Kidney epithelial cell (primary cell): Measurements from ENCODE around the gene PLA2G4F. TPM values are rescaled to one million over a fixed set of nuclear protein-coding genes. Genes with fewer than 3 reads are reported as not detected.

ENCODE experiments used
- DNase-seq: peaks from one replicate; pipeline ENCODE4 v3.0.0-alpha.2; 2010; ENCODE audit warnings: low read depth
- H3K27me3 ChIP-seq: 2 replicates; pipeline ENCODE4 v1.6.0; 2011; ENCODE audit warnings: low read length; ENCODE audit not compliant: control insufficient read depth, insufficient read depth
- H3K36me3 ChIP-seq: 2 replicates; pipeline ENCODE4 v1.5.1; 2011; ENCODE audit warnings: low read length; ENCODE audit not compliant: control insufficient read depth, insufficient read depth
- H3K4me3 ChIP-seq: 2 replicates; pipeline ENCODE4 v1.5.1; 2011; ENCODE audit warnings: low read depth, mild to moderate bottlenecking, control low read depth, low read length
- CTCF ChIP-seq: IDR thresholded peaks from 2 replicates; pipeline ENCODE4 v1.5.1; 2011; ENCODE audit warnings: mild to moderate bottlenecking, moderate library complexity, low read length, control low read depth, inconsistent platforms; ENCODE audit not compliant: insufficient read depth, poor library complexity, severe bottlenecking
- total RNA-seq: library from RNA; depleted of rRNA; stranded (reverse); fragments of >200 nt; gene quantifications from 2 replicates; pipeline ENCODE4 v1.2.3, GENCODE V29; 2015

Gene PLA2G4F
- total RNA-seq, 1 donor from 2014 or later: 0.84 TPM

GRCh38 chr15:42163947-42164550 is 7.6 kb upstream of the PLA2G4F start:
- Histone ChIP-seq H3K36me3 (peaks cover 11% of the 10 kb centered on the region), H3K4me3 (no peak overlapping the region), H3K27me3 (no peaks in the 10 kb centered on the region)
- DNase-seq: no peak
- TF ChIP-seq CTCF: no peak

GRCh38 chr15:42163291-42163690 is 6.9 kb upstream of the PLA2G4F start:
- no peak for TF ChIP-seq CTCF
- Histone ChIP-seq H3K27me3 (no peaks in the 10 kb centered on the region), H3K36me3 (peaks cover 11% of the 10 kb centered on the region), H3K4me3 (no peak overlapping the region)
- DNase-seq: no peak

DNA sequence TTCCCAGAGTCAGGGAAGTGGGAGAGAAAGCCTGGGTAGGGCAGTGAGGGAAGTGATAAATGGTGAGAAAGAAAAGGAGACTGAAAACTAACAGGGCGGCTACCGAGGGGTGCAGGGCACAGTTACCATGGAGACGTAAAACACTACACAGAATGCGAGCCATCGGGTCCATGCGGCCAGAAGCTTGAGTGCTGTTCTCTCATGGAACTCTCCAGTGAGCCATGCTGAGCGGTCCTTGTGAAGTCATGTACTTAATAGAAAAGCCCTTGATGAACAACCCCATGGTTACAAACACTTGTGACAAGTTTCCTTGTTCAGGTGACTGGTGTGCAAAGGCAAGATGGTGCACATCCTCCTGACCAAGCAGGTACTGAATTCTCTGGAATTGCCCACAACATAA is 3.7 kb upstream of the PLA2G4F start:
- no peak for DNase-seq
- peaks cover 3% of the 10 kb centered on the region for H3K27me3 ChIP-seq
- H3K4me3 ChIP-seq: no peak overlapping the region
- TF ChIP-seq CTCF: no peak
- peaks cover 6% of the 10 kb centered on the region for H3K36me3 ChIP-seq

DNA sequence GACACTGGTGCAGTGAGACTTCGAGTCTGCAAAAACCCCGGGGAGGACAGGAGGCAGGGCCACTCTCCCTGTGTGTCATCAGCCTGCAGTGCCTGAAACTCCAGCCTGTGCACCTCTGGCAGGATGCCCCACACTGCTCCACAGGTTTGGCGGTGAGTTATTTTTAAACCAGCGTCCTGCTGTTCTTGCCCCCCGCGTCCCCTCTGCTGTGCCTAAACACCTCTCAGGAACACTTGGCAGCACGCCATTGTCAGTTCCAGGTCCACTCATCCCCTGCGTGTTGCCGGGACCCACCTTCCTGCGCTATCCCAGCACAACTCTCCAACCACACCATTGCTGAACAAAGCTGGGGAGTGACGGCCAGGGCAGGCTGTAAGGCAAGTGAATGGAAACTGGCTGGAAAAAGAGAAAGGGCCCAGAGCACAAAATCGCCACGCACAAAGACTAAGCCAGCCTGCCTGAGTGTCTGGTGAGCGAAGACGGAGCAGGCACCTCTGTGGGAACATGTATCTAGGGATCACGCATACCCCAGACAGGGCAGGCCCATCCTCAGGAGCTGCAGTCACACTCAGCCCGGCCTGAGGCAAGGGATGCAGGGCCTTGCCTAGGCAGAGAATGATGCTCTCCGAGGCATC is 3.1 kb upstream of the PLA2G4F start:
- peaks cover 2% of the 10 kb centered on the region for H3K36me3 ChIP-seq
- no peak for TF ChIP-seq CTCF
- H3K4me3 ChIP-seq: no peak overlapping the region
- peaks cover 7% of the 10 kb centered on the region for H3K27me3 ChIP-seq
- DNase-seq: no peak

DNA sequence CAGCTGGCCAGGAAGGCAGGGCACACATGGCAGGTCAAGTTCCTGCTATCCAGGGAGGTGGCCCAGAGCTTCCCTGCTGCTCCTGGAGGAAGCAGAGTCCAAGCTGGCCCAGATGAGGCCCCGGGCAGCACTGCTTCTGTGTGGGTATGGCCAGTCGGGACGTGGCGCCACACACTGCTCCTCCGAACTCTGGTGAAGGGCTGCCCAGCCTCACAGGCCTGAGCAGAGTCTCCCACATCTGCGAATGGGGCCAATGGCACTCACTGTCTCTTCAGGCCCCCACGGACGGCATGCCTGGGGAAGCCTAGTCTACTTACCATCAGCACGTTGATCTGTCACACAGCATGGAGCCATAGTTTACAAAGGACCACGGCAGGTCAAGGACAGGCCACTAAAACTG is 2.5 kb upstream of the PLA2G4F start:
- H3K36me3 ChIP-seq: peaks cover 2% of the 10 kb centered on the region
- no peak overlapping the region for H3K4me3 ChIP-seq
- no peak for DNase-seq
- TF ChIP-seq CTCF: no peak
- peaks cover 7% of the 10 kb centered on the region for H3K27me3 ChIP-seq
